Inflammatory macrophage treated with lipopolysaccharide for 1 hour (primary cell): ENCODE results near the gene MAP2K2.

Experiments used
- DNase-seq, 2 donors: peaks; one replicate each; pipeline ENCODE4 v3.0.0-alpha.2; 2020 to 2022

Gene MAP2K2

DNA sequence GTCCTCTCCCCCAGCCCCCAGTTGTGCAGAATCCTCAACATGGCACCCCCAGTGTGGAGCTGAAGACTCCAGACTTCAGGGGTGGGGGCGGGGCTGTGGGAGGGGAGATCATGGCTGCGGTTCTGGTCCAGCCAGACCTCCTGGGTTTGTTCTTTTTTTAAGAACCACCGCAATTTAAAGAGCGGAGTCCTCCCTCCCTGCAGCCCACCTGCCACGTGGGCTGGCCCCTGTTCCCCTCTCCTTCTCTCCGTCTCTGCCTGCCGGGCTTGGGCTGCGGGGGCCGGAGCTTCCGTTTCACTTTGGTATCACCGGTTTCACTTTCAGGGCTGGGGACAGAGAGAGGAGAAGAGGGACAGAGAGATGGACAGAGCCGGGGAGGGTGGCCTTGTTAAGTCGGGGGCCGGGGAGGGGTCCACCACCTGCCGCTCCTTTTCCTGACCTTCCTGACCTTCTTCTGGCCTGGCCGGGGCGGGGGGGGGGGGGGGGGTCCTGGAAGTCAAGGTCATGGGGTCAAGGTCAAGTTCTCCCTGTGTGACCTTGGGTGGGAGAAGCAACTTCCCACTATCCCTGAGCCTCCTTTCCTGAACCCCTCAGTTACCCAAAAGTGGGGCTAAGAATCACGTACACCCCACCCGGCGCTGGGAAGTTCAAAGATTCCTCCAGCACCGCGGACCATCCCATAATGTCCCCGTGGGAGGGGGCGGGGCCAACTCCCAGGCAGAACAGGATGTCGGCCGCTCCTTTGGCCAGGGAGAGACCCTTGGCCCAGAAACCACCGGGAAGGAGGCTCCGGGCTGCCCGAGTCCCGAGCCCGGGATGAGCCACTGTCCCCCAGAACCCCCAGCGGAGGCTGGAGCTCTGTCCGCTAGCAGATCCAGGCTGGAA, 45.9 kb downstream of the MAP2K2 start:
- peak; percentile 75 to 83 for DNase-seq

DNA sequence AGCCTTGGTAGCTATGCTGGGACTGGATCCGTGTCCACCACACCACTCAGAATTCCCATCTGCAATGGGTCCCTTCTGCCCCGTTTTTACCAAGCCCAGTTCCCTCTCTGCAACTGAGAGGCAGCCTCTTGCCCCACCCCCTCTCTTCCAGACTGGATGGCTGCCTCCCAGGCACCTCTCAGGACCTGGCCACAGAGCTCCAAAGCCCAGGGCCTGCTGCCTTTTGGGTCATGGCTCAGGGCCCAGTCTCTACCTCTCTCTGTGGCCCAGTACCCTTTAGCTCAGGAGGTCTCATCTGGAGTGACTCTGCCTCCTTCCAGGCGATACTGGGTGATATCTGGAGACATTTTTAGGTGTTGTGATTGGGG, 46.9 kb downstream of the MAP2K2 start:
- DNase-seq = no peak

DNA sequence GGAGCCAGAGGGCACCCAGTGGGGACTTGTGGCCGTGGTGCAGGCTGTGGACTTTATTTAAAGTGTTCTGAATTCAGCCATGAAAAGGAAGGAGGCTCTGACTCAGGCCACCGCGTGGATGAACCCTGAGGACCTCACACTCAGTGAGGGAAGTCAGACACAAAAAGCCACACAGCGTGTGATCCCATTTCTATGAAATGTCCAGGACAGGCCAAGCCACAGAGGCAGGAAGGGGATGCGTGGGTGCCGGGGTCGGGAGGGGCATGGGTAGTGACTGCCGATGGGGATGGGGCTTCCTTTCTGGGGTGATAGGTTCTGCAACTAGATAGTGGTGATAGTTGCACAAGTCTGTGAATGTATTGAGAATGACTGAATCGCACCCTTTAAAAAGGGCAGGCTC, 48.5 kb downstream of the MAP2K2 start:
- peak; percentile 94 to 98 for DNase-seq

DNA sequence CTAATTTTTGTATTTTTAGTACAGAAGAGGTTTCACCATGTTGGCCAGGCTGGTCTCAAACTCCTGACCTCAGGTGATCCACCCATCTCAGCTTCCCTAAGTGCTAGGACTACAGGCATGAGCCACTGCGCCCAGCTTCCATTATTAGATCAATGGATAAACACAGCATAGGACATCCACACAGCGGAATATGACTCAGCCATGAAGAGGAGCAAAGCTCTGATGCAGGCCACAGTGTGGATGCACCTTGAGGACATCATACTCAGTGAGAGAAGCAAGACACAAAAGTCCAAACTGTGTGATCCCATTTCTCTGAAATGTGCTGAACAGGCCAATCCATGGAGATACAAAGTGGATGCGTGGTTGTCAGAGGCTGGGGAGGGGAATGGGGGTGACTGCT, 52.3 kb downstream of the MAP2K2 start:
- DNase-seq = no peak

DNA sequence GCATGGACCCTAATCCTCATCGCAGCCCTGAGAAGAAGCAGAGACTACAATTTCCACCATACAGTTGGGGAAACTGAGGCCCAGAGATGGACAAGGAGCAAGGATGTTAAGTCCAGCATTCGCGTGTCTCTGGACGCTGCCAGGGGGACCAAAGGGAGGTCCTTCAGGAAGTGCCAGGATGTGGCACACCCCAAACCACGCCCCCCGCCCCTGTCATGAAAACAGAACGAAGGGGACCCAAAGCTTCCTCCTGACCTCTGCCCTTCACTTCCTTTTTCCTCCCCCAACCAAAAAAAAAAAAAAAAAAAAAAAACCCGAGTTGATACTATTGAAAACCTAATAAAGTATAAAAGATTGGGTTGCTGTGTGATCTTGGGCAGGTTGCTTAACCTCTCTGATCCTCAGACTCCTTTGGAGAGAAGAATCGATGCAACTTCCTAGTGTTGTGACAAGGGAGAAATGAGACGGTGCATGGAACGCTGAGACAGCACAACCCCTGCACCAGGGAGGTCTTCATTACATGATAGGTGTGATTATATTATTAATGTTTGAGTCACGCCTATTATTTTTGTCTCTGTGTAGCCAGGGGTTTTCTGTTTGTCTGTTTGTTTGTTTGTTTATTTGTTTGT, 54.5 kb downstream of the MAP2K2 start:
- peak; percentile 69 to 72 for DNase-seq

DNA sequence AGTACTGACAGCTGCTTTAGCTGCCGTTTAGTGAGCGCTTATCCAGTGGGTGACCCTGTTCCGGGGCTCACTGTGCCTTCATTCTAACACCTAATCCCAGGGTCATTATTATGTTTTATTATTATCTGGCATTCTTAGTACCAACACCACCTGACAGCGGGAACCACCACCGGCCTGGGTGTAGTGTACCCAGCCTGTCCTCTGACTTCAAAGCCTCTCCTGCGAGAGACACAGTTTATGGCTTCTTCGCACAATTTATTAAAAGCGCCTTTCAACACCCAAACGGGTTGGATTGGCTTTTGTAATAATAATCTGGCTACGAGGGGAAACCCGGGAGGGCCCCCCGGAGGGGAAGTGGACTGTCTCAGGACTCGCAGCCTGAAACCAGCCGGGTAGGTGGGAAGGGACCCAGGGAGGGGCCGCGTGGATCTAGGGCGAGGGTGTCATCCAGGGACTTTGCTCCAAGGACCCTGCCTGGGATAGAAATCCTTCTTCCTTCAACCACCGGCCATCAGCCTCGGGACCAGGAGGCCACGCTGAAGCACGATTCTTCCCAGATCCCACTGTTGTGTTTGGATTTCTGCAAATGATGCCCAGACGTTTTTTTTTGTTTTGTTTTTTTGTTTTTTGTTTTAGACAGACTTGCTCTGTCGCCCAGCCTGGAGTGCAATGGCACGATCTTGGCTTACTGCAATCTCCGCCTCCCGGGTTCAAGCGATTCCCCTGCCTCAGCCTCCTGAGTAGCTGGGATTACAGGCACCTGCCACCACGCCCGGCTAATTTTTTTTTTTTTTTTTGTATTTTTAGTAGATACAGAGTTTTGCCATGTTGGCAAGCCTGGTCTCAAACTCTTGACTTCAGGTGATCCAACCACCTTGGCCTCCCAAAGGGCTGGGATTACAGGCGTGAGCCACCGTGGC, 55.6 kb downstream of the MAP2K2 start:
- peak; percentile 70 to 80 for DNase-seq

DNA sequence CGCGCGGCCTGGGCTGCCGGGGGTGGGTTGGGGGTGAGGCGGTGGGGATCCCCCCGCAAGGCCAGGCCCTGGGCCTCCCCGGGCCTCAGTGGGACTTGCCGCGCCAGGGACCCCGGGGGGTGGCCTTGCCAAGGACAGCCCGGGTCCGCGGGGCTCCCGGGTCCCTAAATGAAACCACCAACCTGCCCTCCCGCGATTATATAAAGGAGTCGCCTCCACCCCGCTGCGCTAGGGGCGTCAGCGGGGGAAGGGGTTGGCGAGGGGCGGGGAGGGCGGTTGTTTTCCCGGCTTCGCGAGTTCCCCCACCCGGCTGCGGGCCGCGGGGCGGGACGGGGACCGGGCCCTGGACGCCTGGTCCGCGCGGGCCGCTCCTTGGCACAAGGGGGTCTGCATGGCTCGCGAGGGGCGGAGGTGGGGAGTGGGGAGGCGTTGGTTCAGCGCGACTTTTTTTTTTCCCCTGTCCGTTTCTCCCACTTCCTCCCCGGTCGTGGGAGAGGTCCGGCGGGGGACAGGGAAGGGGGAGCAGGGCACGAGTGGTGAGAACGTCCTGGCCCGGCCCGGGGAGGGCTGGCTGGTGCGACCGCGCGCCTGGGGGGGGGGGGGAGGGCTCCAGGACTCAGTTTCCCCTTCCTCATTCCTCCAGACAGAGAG, 56.4 kb downstream of the MAP2K2 start:
- DNase-seq = no peak

DNA sequence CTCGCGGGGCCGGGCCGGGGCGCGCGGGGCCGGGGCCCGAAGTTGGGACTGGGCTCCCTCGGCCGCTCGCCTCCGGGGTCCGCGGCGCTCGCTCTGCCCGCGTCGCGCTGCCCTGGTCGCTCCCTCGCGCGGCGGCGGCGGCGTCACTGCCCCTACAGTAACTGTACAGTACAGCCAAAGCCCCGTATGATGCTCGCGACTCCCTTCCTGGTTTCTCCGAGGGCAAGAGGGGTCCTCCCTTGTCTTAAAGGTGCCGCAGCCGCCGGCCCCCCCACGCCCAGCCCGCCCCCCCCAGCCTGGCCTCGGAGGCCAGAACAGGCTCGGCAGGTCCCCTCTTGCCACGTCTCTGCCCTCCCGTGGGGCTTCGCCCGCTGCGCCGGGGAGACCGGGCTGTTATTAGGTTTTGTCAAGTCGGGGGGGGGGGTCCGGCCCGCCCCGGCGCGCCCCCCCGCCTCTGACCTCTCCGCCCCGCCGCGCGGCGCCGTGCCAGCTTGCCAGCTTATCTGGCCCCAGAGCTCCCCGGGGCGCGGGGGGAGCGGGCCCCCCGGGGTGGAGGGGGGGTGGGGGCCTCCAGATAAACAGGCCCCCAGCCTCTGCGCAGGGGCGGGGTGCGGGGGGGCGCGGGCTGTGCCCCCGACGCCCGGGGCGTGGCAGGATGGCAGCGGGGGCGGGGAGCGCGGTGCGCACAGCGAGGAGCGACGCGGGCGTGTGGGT, 57.1 kb downstream of the MAP2K2 start, which contains the start of gene ZBTB7A:
TSS of gene ZBTB7A (minus strand) at position 218 of the 714 bp plus-strand sequence. CDS start 11,667 bp downstream, outside the sequence.
- peak; percentile 68 to 77 for DNase-seq

DNA sequence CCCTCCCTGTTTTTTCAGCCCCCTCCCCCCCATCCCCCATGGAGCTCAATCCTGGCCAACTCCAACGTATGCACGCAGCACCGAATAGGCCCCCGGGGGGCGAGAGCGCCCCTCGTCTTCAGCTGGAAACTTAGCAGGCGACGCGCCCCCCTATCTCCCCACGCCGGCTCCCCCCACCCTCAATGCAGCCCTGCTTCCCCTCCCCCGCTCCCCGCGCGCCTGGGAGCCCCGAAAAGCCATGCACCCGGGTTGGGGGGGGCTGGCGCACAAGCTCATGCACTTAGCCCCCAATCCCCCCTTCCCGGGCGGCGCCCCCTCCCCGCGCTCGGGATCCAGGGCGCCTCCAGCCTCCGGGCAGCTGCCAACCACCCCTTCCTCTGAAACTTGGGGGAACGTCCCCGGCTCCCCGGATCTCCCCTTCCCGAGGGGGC, 57.7 kb downstream of the MAP2K2 start:
- no peak for DNase-seq

DNA sequence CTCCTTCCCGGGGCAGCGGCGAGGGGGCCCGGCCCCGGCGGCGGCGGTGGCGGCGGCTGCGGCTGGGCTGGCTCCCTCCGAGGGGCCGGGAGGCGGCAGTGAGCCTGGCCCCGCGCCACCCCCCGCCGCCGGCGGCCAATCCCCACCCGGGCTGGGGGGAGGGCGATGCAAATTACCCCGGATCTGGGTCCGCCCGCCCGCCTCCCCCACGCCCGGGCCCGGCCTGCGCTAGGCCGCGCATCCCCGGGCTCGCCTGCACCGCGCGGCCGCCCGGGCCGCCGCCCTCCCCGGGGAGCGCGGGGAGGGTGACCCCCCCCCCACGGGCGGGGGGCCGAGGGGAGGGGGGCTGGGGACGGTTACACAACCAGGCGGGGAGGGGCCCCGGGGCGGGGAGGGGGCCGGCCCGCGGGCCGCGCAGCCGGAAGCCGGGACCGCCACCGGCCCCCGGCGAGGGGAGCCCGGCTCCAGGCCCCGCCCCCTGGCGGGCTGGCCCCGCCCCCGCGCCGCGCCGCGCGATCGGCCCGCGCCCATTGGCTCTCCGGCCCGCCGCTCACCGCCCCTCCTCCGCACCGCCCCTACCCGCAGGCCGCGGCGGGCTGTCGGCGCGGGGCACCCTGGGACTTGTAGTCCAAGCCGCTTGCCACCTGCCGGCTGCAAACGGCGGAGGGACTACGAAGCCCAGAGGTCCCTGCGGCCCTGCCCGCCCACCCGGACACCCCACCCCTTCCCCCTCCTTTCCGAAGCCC, 58.3 kb downstream of the MAP2K2 start:
- DNase-seq = peak; percentile 93 to 94

DNA sequence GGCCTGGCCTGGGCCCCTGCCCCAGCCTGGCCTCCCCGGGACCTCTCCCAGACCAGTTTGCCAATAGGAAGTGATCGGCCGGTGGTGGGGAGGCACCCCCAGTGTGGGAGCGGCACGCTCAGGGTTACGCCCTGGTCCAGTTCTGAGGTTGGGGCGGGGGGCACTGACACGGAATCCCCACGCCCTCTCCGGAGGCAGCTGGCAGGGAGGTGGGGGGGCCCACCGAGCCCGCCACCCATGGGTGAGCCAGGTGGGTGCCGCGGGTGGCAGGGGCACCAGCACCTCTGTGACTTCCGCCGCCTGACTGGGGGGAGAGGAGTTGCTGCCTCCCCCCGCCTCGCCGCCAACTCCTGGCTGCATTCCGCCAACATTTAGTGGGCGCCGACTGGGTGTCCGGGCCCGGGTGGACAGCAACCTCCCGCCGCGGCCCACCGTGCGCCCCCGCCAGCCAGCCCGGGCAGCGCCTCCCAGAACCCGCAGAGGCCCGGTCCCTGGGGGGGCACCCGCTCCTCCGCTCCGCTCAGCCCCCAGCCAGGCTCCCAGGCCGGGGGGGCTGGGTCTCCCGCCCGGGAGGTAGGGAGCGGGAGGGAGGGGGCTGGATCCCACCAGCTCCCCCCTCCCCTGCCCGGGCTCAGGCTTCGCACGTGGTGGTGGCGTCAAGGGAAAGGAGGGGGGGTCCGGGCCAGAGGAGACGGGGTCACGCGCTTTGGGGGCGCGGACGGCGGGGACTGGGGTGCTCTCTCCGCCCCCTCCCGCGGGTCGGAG, 59.2 kb downstream of the MAP2K2 start:
- peak in 1 of 2 donors; percentile 38 for DNase-seq

DNA sequence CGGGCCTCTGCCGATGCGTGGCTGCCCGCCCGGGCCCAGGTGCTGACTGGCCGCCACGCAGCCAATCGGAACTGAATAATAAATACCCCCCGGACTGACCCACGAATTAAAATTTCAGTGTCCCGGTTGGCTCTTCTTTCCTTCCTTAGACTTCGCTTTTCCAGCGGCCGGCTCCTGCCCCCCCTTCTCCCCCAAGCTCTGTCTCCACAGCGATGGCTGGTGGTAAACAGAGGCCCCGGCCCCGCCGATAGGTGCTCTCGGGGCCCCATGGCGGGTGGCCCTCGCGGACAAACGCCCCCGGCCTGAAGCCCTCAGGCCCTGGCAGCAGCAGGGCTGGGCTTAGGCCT, 59.8 kb downstream of the MAP2K2 start:
- DNase-seq = no peak

DNA sequence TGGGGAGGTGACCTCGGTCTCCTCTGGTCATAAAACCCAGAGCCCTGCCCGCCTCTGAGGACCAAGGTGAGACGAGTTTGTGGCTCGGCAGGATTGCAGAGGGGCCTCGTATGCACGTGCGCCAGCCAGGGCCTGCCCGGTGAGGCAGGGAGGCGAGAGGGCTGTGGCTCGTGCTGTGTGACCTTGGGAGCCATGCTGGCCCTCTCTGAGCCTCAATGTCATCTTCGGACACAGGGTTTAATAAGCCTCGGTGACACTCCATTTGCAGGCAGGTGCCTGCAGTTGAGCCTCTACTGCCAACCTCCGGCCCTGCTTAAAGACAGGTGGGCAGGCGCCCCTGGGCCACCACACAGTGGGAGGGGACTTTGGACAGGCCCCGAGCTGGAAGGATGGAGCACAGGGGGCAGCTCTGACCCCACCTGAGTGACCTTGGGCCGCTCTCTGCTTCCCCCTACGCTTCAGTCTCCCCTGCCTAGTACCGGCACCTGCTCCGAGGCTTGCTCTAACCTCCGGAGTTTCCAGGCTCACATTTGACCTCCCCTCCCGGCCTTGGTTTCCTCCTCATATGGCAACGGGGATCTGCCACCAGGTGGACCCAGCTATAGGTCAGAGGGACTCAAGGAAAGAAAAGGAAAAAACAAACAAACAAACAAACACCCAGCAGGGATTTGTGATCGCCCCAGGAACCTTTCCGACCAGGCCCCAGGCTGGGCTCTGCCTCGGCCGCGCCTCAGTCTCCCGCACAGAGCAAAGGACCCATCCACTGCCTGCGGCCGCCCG, 60.4 kb downstream of the MAP2K2 start:
- no peak for DNase-seq

DNA sequence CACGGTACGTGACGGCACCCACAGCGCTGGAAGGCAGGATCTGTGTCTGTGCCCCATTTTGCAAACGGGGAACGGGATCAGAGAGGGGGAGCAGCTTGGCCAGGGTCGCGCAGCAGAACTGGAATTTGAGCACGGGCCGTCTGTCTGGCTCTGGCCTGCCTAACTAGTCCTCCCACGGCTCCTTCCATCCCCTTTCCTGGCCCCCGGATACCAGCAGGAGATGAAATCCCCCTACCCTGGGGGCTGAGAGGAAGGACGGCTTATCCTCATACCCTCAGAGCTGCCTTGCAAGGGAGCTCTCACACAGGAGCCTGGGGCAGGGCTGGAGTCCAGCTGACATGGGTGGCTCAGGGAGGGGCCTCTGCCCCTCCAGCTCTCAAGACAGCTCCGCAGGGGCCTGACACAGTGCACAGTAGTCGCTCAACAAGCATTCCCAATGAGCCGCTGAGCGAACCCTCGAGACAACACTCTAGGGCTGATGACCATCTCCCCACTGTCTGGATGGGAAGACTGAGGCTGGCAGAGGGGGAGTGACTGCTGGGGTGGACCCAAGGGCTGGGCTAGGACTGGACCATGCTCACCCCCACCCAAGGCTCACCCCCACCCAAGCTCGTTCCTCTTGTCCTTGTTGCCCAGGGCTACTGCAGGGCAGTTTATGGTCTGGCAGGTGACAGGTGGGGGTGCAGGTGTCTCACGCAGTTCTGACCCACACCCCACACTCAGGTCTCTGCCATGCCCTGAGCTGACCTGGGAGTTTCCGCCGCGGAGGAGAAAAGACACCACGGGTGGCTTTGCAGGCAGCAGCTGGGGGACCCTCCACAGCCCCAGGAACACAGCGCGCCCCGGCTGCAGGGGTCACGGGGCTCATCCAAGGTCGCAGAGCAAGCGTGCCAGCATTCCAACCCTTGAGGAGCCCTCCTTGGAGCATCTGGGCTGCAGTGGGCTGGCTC, 61.2 kb downstream of the MAP2K2 start:
- DNase-seq = no peak

DNA sequence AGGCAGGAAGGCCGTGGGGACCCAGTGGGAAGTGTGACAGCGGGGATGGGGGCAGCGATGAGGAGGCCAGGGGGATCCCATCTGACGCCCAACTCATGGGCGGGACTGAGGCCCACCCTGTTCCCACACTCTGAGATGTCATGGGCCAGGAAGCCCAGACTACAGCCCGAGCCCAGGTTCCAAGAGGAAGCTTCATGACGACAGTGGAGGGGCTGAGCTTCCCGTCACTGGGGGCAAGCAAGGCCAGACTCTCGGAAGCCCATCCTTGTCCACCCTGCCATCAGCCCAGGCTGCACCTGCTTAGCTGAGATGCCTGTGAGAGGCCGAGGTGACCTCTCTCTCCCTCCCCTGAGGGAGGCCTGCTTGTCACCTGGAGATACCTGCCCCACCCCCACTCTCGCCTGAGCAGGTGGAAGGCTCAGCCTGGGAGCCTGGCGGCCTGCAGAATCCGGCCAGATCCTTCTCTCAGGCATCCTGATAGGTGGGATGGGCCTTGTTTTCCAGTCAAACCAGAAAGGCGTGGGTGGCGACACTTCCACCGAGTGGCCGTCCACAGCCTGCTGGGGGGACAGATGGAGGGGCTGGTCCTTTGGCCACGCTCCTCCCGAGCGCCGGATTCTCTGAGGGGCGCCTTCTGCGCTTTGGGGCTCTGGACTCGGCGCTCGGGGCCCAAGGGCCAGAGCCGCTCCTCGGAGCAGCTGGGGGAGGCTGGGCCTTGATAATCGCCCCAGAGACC, 62.1 kb downstream of the MAP2K2 start:
- DNase-seq = no peak

DNA sequence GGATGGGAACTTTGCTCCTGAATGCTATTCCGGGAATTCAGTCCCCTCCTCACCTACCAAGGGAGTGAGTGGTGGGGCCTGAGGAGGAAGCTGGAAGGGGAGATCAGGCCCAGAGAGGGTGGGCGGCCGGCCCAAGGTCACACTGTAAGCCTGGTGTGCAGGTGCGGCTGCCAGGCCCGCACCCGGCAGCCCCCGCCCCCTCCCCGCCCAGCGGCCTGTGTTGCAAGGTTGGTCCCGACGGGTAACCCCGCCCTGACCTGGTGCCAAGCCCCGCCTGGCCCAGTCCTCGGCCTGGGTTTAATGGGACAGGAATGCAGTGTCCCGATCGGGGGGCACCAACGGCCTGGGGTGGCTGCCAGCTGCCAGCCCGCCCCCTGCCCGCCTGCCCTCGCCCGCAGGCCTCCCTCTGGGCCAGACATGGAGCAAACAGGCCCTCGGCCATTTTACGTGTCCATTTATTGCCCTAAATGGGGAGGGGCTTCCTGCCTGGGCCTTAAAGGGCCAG, 62.7 kb downstream of the MAP2K2 start:
- DNase-seq = no peak

DNA sequence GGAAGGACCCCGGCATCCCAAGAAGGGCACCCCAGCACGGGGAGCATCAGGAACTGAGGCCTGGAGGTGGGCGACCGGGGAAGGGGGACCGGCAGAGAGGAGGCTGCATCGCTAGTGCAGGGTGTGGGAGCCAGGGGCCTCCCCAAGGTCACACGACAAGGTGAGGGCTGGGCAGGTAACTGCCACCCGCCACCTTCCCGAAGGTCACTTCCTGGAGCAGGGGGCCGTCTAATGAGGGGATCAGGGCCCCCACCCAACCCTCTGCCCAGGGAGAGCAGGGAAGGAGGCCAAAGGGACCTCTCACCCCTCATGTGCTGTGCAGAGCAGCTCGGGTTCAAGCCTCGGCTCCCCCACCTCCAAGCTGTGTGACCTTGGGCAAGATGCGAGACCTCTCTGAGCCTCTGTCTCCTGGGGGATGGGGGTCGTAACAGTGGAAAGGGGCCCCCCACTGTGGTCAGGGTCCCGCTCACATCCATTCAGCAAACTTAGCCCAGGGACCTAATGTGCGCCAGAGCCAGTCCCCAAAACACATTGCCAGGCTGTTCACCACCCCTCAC, 63.2 kb downstream of the MAP2K2 start:
- DNase-seq = no peak
